GM23248 (cell line): ENCODE data around the gene ITGB7.

Source experiments
- EZH2 ChIP-seq: fragments of 200-600 bp; sonication (generic); IDR thresholded peaks from 2 replicates; pipeline ENCODE4 v1.6.1; 2018; ENCODE audit warnings: antibody characterized with exemption, mild to moderate bottlenecking; ENCODE audit not compliant: insufficient read depth, poor library complexity, severe bottlenecking
- EZH2phosphoT487 ChIP-seq: fragments of 200-600 bp; sonication (generic); IDR thresholded peaks from 2 replicates; pipeline ENCODE4 v1.6.1; 2018; ENCODE audit warnings: antibody characterized with exemption, moderate library complexity, mild to moderate bottlenecking, low read depth; ENCODE audit not compliant: insufficient read depth

GRCh38 chr12:53226815-53227214 is 19.8 kb upstream of the ITGB7 start:
- TF ChIP-seq EZH2phosphoT487 (no peak), EZH2 (no peak)
